ENCODE data around the gene LIPA.

LIPA gene

GRCh38 chr10:89164920-89165319 lies 86.7 kb downstream of the LIPA start:
- DNase-seq (ENCODE audit: low spot score): no peak

DNA sequence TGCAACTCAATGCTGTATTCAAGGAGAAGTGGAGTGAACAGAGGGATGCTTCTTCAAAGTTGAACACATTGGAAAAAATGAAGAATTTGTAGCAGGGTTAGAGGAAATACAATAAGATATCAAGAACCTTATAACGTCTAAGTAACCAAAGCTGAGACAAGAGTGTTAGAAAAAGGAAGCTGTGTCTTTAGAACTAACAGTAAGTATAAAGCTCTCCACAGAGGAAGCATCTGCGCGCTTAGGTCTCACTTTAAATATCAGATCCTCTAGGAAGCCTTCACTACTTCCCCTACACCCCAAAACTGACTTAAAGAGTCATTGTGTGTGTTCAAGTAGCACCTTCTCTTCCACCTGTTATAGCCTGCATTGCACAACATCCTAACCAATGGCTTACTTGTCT lies 87.5 kb downstream of the LIPA start:
- no peak for DNase-seq (ENCODE audit: low spot score)

All from hematopoietic multipotent progenitor cell treated with erythropoietin and hydrocortisone succinate and interleukin-3 and kit ligand, for 17 days (in vitro differentiated cells).